Activated T-cell treated with anti-CD3 and anti-CD28 coated beads, Interleukin-2, amount 50 U/mL, for 24 hours (primary cell): ENCODE results near the gene PDIA6.
"Not testable (repeated sequence)": the region's sequence is repeated elsewhere in the genome, so short reads cannot be mapped to it uniquely, and the experiment has no call there.

Source experiments
- DNase-seq: peaks from one replicate; pipeline ENCODE4 v3.0.0-alpha.2; 2020
- H3K27ac Mint-ChIP-seq: 2 replicates; pipeline ENCODE4 v1.8.0; 2020; ENCODE audit warnings: mild to moderate bottlenecking, mixed read lengths
- H3K27me3 Mint-ChIP-seq: 2 replicates; pipeline ENCODE4 v1.8.0; 2020; ENCODE audit warnings: mixed read lengths
- H3K36me3 Mint-ChIP-seq: 2 replicates; pipeline ENCODE4 v1.8.0; 2020; ENCODE audit warnings: low read depth, mixed read lengths
- H3K4me1 Mint-ChIP-seq: 2 replicates; pipeline ENCODE4 v1.8.0; 2020; ENCODE audit warnings: low read depth, mixed read lengths
- H3K4me3 Mint-ChIP-seq: 2 replicates; pipeline ENCODE4 v1.8.0; 2020; ENCODE audit warnings: mild to moderate bottlenecking, moderate library complexity, mixed read lengths
- H3K9me3 Mint-ChIP-seq: 2 replicates; pipeline ENCODE4 v1.8.0; 2020; ENCODE audit warnings: mixed read lengths

The PDIA6 gene

DNA sequence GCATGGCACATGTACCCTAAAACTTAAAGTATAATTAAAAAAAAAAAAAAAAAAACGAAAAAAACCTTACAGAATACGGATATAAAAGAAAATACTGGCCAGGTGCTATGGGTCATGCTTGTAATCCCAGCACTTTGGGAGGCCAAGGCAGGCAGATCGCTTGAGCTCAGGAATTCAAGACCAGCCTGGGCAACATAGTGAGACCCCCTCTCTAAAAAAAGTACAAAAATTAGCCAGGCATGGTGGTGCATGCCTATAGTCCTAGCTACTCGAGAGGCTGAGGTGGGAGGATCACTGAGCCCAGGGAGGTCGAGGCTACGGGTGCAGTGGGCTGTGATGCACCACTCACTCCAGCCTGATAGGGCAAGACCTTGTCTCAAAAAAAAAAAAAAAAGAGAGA is 6.6 kb downstream of the PDIA6 start:
- H3K27me3 Mint-ChIP-seq, H3K4me3 Mint-ChIP-seq, H3K9me3 Mint-ChIP-seq, H3K27ac Mint-ChIP-seq, DNase-seq: not testable (repeated sequence)
- H3K36me3 Mint-ChIP-seq = peaks cover 70% of the 10 kb centered on the region
- peaks cover 49% of the 10 kb centered on the region for H3K4me1 Mint-ChIP-seq

DNA sequence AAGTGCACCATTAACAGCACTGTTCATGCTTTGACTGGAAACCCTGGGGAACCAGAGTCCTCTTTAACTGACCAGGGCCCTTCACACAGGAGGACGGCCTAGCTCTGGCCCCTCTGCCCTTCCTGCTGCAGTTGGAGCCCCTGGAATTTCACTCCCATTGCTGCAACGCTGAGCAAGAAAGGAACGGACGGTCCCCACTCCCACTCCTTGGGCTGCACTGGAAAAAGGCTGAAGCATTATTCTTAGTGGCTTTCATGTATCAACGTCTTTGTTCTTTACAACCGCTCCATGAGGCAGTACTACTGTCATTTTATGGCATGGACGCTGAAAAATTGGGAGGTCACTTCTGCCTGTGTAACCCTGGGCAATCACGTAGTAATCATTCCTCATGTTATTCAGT is 9.9 kb downstream of the PDIA6 start:
- no peaks in the 10 kb centered on the region for H3K9me3 Mint-ChIP-seq
- no peak overlapping the region for H3K4me3 Mint-ChIP-seq
- H3K27ac Mint-ChIP-seq = no peak overlapping the region
- H3K27me3 Mint-ChIP-seq = no peaks in the 10 kb centered on the region
- peaks cover 26% of the 10 kb centered on the region for H3K4me1 Mint-ChIP-seq
- DNase-seq = no peak
- peaks cover 69% of the 10 kb centered on the region for H3K36me3 Mint-ChIP-seq

DNA sequence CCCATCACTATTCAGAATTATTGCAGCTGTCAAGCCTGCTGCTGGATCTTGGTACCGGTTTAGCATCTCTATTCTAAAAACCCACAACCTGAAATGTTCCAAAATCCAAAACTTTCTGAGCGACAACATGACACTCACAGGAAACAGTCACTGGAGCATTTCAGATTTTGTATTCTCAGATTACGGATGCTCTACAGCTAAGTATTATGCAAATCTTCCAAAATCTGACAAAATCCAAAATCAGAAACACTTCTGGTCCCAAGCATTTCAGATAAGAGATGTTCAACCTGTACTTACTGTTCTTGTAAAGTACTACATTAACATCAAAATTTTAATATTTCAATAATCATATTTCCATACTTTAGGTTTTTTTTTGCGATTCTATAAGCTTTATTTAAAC is 12.4 kb downstream of the PDIA6 start:
- Mint-ChIP-seq H3K4me3 (no peak overlapping the region), H3K27me3 (no peaks in the 10 kb centered on the region), H3K4me1 (peaks cover 30% of the 10 kb centered on the region), H3K27ac (no peak overlapping the region), H3K36me3 (peaks cover 82% of the 10 kb centered on the region), H3K9me3 (no peaks in the 10 kb centered on the region)
- no peak for DNase-seq

DNA sequence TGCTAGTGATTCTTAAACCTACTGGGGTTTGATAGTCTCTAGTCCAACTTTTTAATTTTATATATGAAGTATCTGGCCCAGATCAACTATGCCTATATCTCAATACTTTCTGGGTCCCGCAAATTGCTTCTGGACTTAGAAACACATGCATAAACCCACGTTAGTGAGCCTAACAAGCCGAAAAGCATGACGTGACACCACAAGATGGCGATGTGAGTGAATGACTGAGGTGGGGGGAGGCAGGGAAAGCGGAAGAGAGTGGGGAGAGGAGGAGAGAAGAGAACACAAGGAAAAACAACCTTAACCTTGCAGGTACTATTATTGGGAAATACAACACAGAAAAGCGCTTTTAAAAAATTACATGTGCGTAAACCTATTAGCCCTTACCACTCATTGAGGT is 13.8 kb downstream of the PDIA6 start:
- DNase-seq = no peak
- no peaks in the 10 kb centered on the region for H3K27me3 Mint-ChIP-seq
- H3K36me3 Mint-ChIP-seq = peaks cover 92% of the 10 kb centered on the region
- H3K9me3 Mint-ChIP-seq = no peaks in the 10 kb centered on the region
- peaks cover 30% of the 10 kb centered on the region for H3K4me1 Mint-ChIP-seq
- H3K4me3 Mint-ChIP-seq = no peak overlapping the region
- no peak overlapping the region for H3K27ac Mint-ChIP-seq

DNA sequence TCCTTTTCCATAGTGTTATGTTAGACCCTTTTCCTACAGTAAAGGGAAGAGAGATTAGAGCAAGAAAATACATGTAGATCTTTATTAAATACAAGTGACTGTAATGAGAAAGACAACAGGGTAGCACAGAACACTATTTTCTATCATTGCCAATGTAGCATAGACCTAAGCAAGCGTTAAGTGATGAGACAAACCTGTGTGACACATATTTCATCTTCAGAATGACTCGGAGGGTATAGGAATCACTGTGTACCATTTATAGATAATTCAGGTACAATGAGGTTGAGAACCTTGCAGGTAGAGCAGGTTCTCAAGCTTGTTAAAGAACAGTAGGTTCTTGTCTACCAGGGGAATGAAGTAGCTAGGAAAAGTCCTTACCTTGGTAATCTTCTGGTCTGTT is 15.9 kb downstream of the PDIA6 start:
- H3K4me3 Mint-ChIP-seq = no peak overlapping the region
- H3K27me3 Mint-ChIP-seq = no peaks in the 10 kb centered on the region
- DNase-seq = no peak
- H3K36me3 Mint-ChIP-seq = peaks cover 94% of the 10 kb centered on the region
- peaks cover 34% of the 10 kb centered on the region for H3K4me1 Mint-ChIP-seq
- peak overlapping the region; percentile 50 for H3K27ac Mint-ChIP-seq
- H3K9me3 Mint-ChIP-seq = no peaks in the 10 kb centered on the region

DNA sequence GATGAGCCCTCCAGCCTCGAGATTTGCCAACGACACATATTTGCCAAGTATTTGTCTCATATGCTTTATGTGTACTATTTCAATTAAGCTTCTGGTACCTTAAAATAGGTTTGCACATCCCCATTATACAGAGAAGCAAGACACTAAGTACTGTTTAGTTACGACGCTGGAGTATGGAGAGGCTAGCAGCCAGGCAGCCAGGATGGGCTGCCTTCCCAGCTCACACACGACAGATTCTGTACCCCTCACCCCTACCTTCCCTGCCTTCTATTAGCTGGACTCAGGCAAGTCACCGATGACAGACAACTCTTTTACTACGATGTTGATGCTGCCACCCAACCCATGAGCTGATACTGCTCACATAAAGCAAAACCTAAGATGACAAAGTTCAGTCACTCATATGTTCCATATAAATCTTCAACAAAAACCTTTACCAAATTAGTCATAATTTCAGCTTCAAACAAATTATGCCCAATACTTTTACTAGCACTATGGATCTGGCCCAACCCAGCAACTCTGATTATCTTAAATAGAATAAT is 17.0 kb downstream of the PDIA6 start:
- H3K4me3 Mint-ChIP-seq = no peak overlapping the region
- H3K4me1 Mint-ChIP-seq = peaks cover 43% of the 10 kb centered on the region
- peaks cover 94% of the 10 kb centered on the region for H3K36me3 Mint-ChIP-seq
- H3K9me3 Mint-ChIP-seq = no peaks in the 10 kb centered on the region
- peak overlapping the region; percentile 17 for H3K27ac Mint-ChIP-seq
- no peaks in the 10 kb centered on the region for H3K27me3 Mint-ChIP-seq
- no peak for DNase-seq

DNA sequence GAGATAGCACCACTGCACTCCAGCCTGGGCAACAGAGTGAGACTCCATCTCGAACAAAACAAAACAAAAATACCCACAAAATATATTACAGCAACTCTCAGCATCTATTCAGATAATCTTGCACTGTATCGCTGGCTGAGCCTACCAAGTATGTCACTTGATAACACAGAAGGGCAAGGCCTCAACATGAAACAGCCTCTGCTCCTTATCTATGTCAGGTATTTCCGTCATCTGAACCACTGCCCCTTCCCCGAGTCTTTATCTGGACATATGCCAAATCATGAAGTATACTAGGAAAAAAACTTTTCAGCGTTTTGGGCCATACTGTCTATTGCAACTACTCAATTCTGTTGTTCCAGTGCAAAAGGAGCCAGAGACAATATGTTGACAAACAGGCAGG is 17.7 kb downstream of the PDIA6 start:
- H3K27ac Mint-ChIP-seq = no peak overlapping the region
- H3K36me3 Mint-ChIP-seq = peaks cover 94% of the 10 kb centered on the region
- no peak for DNase-seq

DNA sequence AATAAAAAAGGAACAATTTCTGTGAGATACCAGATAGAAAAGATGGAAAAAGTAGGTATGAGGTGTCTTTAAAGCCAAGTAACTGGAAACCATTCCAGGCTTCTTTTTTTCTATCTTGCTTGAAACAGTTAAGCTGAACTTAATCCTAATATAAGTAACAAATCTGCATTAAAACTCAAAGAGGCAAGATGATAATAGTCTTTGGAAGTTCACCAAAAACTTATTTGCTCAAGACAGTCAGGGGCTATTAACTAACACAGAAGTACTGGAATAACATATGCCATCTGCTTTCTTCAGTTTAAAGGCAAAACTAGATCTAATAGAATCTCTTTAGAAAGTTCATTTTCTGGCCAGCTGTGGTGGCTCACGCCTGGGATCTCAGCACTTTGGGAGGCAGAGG is 18.8 kb downstream of the PDIA6 start:
- Mint-ChIP-seq H3K27ac (no peak overlapping the region), H3K4me3 (no peak overlapping the region), H3K4me1 (peaks cover 44% of the 10 kb centered on the region), H3K27me3 (no peaks in the 10 kb centered on the region), H3K9me3 (no peaks in the 10 kb centered on the region), H3K36me3 (peaks cover 95% of the 10 kb centered on the region)
- DNase-seq = no peak

More for the DNA sequence above, 17.7 kb downstream of the PDIA6 start:
- H3K27me3 Mint-ChIP-seq = no peaks in the 10 kb centered on the region
- H3K4me1 Mint-ChIP-seq = peaks cover 47% of the 10 kb centered on the region
- no peak overlapping the region for H3K4me3 Mint-ChIP-seq
- no peaks in the 10 kb centered on the region for H3K9me3 Mint-ChIP-seq

DNA sequence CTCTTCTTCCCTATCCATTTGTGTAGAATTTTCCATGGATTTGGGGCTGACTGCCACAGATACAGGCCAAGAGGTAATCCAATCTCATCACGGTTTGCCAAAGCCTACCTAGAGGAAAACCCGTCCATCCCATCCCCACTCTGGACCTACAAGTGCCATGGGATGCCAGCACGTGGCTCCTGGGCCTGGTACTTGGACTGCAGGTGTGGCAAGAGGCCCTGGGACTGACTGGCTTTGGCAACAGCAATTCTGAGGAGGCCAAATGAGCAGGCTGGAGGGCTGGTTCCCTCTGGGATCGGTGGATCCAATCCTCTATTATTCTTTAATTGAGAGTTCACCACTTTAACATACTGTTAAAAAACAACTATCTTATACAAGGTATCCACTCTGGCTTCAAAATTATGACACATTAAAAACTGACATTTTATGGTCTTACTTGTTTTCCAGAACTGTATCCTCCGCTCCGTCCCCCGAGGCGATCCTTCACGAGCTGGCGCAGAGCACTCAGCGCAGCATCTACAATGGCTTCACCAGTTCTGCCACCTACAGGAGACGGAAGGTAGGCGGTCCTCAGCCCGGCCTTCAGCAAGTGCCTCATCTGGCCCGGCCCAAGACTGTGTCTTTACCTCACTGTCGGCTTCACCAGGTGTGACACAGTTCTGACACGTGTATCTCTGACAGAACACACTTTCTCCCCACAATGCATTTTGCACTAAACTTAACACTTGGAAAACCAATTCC is 19.8 kb downstream of the PDIA6 start:
- H3K36me3 Mint-ChIP-seq = peaks cover 97% of the 10 kb centered on the region
- peaks cover 40% of the 10 kb centered on the region for H3K4me1 Mint-ChIP-seq
- H3K4me3 Mint-ChIP-seq = no peak overlapping the region
- H3K27ac Mint-ChIP-seq = peak overlapping the region; percentile 81
- H3K9me3 Mint-ChIP-seq = no peaks in the 10 kb centered on the region
- H3K27me3 Mint-ChIP-seq = no peaks in the 10 kb centered on the region
- no peak for DNase-seq

DNA sequence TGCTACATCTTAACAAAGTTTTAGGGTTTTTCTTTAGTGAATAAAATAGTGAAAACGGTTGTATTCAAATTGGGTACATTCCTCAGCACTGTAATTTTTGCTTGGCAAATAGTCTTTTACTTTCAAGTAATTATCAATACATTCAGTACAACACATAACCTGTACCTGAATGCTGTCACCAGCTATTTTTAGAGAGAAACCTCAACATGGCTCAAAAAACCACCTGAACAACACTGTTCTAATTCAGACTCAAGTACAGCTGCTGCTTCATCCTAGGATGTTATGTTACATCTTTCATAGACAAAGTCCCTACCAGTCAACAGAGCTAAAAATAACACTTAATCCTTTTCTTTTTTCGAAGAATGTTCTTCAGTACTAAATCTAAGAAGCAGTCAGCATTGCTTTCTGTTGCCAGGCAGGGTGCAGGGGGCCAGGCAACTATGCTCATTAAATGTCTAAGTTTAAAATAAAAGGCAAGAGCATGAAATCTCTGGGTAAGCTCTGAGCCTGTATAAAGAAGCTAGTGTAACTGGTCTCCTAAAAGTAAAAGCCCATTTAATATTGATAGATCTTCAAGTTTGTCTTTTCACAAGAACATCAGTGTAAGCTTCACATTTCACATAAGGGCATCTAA is 20.5 kb downstream of the PDIA6 start:
- no peak for DNase-seq
- peaks cover 96% of the 10 kb centered on the region for H3K36me3 Mint-ChIP-seq
- no peaks in the 10 kb centered on the region for H3K9me3 Mint-ChIP-seq
- H3K4me3 Mint-ChIP-seq = no peak overlapping the region
- peaks cover 37% of the 10 kb centered on the region for H3K4me1 Mint-ChIP-seq
- peak overlapping the region; percentile 81 for H3K27ac Mint-ChIP-seq
- H3K27me3 Mint-ChIP-seq = no peaks in the 10 kb centered on the region

DNA sequence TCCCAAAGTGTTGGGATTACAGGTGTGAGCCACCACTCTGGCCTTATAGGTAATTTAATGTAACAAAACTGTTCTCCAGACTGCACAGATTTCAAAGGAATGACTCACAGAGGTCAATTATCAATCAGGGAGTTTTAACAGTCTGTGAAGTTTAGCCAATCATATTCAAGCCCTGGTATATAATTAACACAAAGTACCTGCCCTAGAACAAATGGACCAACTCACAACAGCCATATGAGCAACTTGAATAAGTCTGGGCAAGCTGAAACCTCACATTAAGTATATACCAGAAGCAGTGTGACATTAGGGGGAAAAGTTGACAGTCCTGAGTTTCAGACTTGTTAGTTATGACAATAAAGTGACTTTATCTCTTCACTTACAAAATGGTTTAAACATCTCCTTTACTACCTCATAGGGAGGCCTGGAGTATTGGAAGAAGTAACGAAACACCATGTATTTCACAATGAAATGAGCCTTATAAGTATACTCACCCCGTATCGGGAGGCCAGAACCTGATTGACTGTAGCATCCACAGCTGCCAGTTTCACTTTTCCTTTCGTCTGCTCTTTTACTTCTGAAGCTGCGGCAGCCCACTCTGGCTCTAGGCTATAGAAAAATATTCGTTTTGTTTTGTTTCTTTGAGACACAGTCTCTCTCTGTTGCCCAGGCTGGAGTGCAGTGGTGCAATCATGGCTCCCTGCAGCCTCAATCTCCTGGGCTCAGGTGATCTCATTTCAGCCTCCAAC is 22.2 kb downstream of the PDIA6 start:
- H3K4me3 Mint-ChIP-seq = peak overlapping the region; percentile 21
- no peak for DNase-seq
- H3K27me3 Mint-ChIP-seq = no peaks in the 10 kb centered on the region
- H3K36me3 Mint-ChIP-seq = peaks cover 96% of the 10 kb centered on the region
- H3K4me1 Mint-ChIP-seq = peaks cover 25% of the 10 kb centered on the region
- peak overlapping the region; percentile 81 for H3K27ac Mint-ChIP-seq
- H3K9me3 Mint-ChIP-seq = no peaks in the 10 kb centered on the region

DNA sequence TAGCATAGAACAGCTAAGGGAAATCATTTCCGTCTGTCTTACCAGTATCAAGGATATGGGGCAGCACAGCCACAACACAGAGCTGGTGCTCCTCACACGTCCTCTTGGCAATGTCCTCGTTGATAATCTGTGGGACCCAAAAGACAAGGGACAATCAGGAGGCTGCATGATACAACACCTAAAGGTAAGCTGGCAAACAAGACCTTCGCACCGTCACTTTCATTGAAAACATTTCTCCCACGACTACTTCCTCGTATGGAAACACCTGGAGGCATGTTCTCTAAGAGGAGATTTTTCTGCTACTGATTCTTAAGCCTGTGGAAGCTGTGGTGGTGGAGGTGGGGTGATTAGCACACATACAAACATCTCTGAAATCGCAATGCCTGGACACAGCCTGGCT is 23.7 kb downstream of the PDIA6 start:
- Mint-ChIP-seq H3K36me3 (peaks cover 97% of the 10 kb centered on the region), H3K4me3 (no peak overlapping the region), H3K9me3 (no peaks in the 10 kb centered on the region), H3K27me3 (no peaks in the 10 kb centered on the region), H3K27ac (no peak overlapping the region), H3K4me1 (peaks cover 25% of the 10 kb centered on the region)
- DNase-seq = no peak

DNA sequence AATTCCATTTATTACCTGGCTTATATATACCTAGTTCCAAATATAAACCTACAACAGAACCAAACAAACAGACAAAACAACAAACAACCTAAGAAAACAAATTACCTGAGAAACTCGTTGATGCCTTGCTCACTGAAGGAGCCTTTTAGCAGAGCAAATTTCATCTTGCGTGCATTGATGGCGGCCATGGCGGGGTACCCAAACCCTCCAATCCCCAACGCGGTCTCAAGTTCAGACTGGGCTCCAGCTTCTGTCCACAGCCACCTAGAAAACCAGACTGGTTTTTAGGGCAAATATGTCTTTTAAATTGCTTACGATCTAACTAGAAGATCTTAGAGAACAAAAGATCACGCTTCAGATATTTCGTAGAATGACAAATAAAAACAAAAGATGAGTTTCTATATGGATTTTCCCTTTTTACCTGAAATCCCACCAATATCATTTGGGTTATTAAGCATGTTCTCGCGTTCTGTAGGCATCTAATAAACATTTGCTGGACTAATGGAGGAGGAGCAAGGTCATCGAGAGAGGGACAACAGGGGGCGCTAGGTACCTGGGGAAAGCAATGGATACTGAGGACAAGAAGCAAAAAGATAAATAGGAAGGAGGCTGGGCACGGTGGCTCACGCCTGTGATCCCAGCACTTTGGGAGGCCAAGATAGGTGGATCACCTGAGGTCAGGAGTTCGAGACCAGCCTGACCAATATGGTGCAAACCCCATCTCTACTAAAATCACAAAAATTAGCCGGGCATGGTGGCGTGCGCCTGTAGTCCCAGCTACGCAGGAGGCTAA is 25.2 kb downstream of the PDIA6 start:
- Mint-ChIP-seq H3K9me3 (no peaks in the 10 kb centered on the region), H3K4me3 (no peak overlapping the region), H3K27ac (no peak overlapping the region), H3K36me3 (peaks cover 99% of the 10 kb centered on the region), H3K4me1 (peaks cover 20% of the 10 kb centered on the region), H3K27me3 (no peaks in the 10 kb centered on the region)
- DNase-seq = no peak

DNA sequence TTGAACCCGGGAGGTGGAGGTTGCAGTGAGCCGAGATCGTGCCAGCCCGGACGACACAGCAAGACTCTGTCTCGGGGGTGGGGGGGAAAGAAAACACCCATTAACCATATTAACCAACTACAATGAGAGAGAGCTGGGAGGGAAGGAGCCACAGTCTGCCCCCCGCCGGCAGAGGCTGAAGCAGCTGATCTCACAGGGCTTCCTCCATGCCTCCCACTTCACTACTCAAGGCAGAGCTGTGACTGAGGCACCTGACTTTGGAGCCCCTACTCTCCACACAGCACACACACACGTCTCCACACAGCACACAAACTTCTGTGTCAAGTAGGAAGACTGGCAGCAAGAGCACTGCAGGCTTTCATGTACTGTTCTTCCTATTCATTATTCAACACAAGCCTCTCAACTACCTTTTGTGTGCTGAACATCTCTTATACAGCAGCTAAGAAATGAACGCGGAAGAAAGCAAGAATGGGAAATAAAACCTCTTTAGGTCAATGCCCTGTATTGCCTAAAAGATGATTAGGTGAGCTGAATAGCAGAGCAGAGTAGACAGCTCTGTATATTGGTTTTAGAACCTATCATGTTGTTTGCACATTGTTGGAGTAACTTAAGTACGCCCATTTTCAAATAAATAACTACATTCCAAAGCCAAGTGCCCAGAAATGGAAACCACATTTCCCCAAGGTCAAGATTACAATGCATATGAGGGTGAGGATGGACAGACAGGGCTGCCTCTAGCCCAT is 26.2 kb downstream of the PDIA6 start:
- Mint-ChIP-seq H3K9me3 (no peaks in the 10 kb centered on the region), H3K4me1 (peaks cover 10% of the 10 kb centered on the region), H3K27me3 (no peaks in the 10 kb centered on the region), H3K36me3 (peaks cover 99% of the 10 kb centered on the region), H3K27ac (no peak overlapping the region), H3K4me3 (no peak overlapping the region)
- no peak for DNase-seq
